Measurements from ENCODE around the gene DTHD1. TPM values are rescaled to one million over a fixed set of nuclear protein-coding genes. Genes with fewer than 3 reads are reported as not detected.

The DTHD1 gene
- total and polyA plus RNA-seq, 2 experiments from 2014 or later = not detected

GRCh38 chr4:36327400-36327799 lies 46.0 kb downstream of the DTHD1 start:
- H3K36me3 ChIP-seq (ENCODE audit: low read depth) = no peaks in the 10 kb centered on the region
- DNase-seq = no peak
- H3K4me1 ChIP-seq (ENCODE audit: insufficient read depth) = no peaks in the 10 kb centered on the region
- H3K27me3 ChIP-seq (replicated peaks; ENCODE audit: insufficient read depth) = no peaks in the 10 kb centered on the region
- H3K4me3 ChIP-seq = no peak overlapping the region
- H4K20me1 ChIP-seq (ENCODE audit: insufficient read depth) = no peaks in the 10 kb centered on the region
- no peaks in the 10 kb centered on the region for H3K9me3 ChIP-seq (ENCODE audit: low read depth)
- no peak overlapping the region for H3K4me2 ChIP-seq (ENCODE audit: unreplicated experiment)
- in situ Hi-C loops (cut with MboI) = loop anchor here (25.0 kb wide), 1 partner anchor 1060 kb away; no protein-coding TSS in a partner anchor
- TF ChIP-seq EZH2phosphoT487 (IDR thresholded peaks at IDR 0.05; ENCODE audit: insufficient read depth, low read depth) (no peak), EZH2 (IDR thresholded peaks at IDR 0.05; ENCODE audit: insufficient read depth, poor library complexity, severe bottlenecking) (no peak)
- H2AFZ ChIP-seq = no peak overlapping the region
- no peaks in the 10 kb centered on the region for H3F3A ChIP-seq (ENCODE audit: insufficient read depth)
- H3K9me2 ChIP-seq (ENCODE audit: insufficient read depth) = no peaks in the 10 kb centered on the region
- no peak overlapping the region for H3K27ac ChIP-seq
- H3K79me2 ChIP-seq (ENCODE audit: insufficient read depth) = no peaks in the 10 kb centered on the region
- 17 to 23% methylated on average over 5 of the region's 5 CpGs for WGBS, 2 experiments (ENCODE audit: low coverage in 1 of 2, low lambda C conversion rate in 2 of 2, missing lambda C conversion rate in 2 of 2)
- no peak overlapping the region for H3K9ac ChIP-seq

- no peaks in the 10 kb centered on the region for H3K9me3 ChIP-seq (ENCODE audit: low read depth)
- H3F3A ChIP-seq (ENCODE audit: insufficient read depth) = no peaks in the 10 kb centered on the region
- no peaks in the 10 kb centered on the region for H3K4me1 ChIP-seq (ENCODE audit: insufficient read depth)
- no peaks in the 10 kb centered on the region for H3K36me3 ChIP-seq (ENCODE audit: low read depth)
- no peaks in the 10 kb centered on the region for H3K79me2 ChIP-seq (ENCODE audit: insufficient read depth)
- no peak overlapping the region for H3K4me3 ChIP-seq
- TF ChIP-seq EZH2phosphoT487 (IDR thresholded peaks at IDR 0.05; ENCODE audit: insufficient read depth, low read depth) = no peak
- no peak for TF ChIP-seq EZH2 (IDR thresholded peaks at IDR 0.05; ENCODE audit: insufficient read depth, poor library complexity, severe bottlenecking)
- no peaks in the 10 kb centered on the region for H3K9me2 ChIP-seq (ENCODE audit: insufficient read depth)
- H3K27me3 ChIP-seq (replicated peaks; ENCODE audit: insufficient read depth) = no peaks in the 10 kb centered on the region
- DNase-seq = no peak
- H3K27ac ChIP-seq = no peak overlapping the region
- in situ Hi-C loops (cut with MboI) = loop anchor here (25.0 kb wide), 1 partner anchor 1059 kb away; no protein-coding TSS in a partner anchor
- no peak overlapping the region for H3K9ac ChIP-seq
- no peak overlapping the region for H3K4me2 ChIP-seq (ENCODE audit: unreplicated experiment)
- no peaks in the 10 kb centered on the region for H4K20me1 ChIP-seq (ENCODE audit: insufficient read depth)
- no peak overlapping the region for H2AFZ ChIP-seq
- 30 to 40% methylated on average over 9 of the region's 9 CpGs for WGBS, 2 experiments (ENCODE audit: low coverage in 1 of 2, low lambda C conversion rate in 2 of 2, missing lambda C conversion rate in 2 of 2)
Observed at GRCh38 chr4:36328130-36328529, 46.7 kb downstream of the DTHD1 start.

- in situ Hi-C loops (cut with MboI) = loop anchor here (25.0 kb wide), 1 partner anchor 1058 kb away; no protein-coding TSS in a partner anchor
- no peaks in the 10 kb centered on the region for H3F3A ChIP-seq (ENCODE audit: insufficient read depth)
- H2AFZ ChIP-seq = no peak overlapping the region
- H3K4me3 ChIP-seq = no peak overlapping the region
- H3K9ac ChIP-seq = no peak overlapping the region
- no peaks in the 10 kb centered on the region for H3K9me2 ChIP-seq (ENCODE audit: insufficient read depth)
- no peaks in the 10 kb centered on the region for H3K4me1 ChIP-seq (ENCODE audit: insufficient read depth)
- 3% methylated on average over 2 of the region's 2 CpGs for WGBS, 2 experiments (ENCODE audit: low coverage in 1 of 2, low lambda C conversion rate in 2 of 2, missing lambda C conversion rate in 2 of 2)
- DNase-seq = no peak
- H3K4me2 ChIP-seq (ENCODE audit: unreplicated experiment) = no peak overlapping the region
- H4K20me1 ChIP-seq (ENCODE audit: insufficient read depth) = no peaks in the 10 kb centered on the region
- H3K9me3 ChIP-seq (ENCODE audit: low read depth) = no peaks in the 10 kb centered on the region
- H3K36me3 ChIP-seq (ENCODE audit: low read depth) = no peaks in the 10 kb centered on the region
- no peak overlapping the region for H3K27ac ChIP-seq
- no peaks in the 10 kb centered on the region for H3K27me3 ChIP-seq (replicated peaks; ENCODE audit: insufficient read depth)
- TF ChIP-seq EZH2 (IDR thresholded peaks at IDR 0.05; ENCODE audit: insufficient read depth, poor library complexity, severe bottlenecking) (no peak), EZH2phosphoT487 (IDR thresholded peaks at IDR 0.05; ENCODE audit: insufficient read depth, low read depth) (no peak)
- no peaks in the 10 kb centered on the region for H3K79me2 ChIP-seq (ENCODE audit: insufficient read depth)
Observed at GRCh38 chr4:36329228-36329627, 47.8 kb downstream of the DTHD1 start.

GRCh38 chr4:36330796-36331195 lies 49.4 kb downstream of the DTHD1 start:
- WGBS, 2 experiments (ENCODE audit: low coverage in 1 of 2, low lambda C conversion rate in 2 of 2, missing lambda C conversion rate in 2 of 2) = 19% methylated on average over 1 of the region's 1 CpG
- H3K79me2 ChIP-seq (ENCODE audit: insufficient read depth) = no peaks in the 10 kb centered on the region
- H3K9me3 ChIP-seq (ENCODE audit: low read depth) = no peaks in the 10 kb centered on the region
- in situ Hi-C loops (cut with MboI) = loop anchor here (25.0 kb wide), 1 partner anchor 1057 kb away; no protein-coding TSS in a partner anchor
- H3K4me2 ChIP-seq (ENCODE audit: unreplicated experiment) = no peak overlapping the region
- no peaks in the 10 kb centered on the region for H4K20me1 ChIP-seq (ENCODE audit: insufficient read depth)
- no peaks in the 10 kb centered on the region for H3K9me2 ChIP-seq (ENCODE audit: insufficient read depth)
- no peaks in the 10 kb centered on the region for H3F3A ChIP-seq (ENCODE audit: insufficient read depth)
- H3K27me3 ChIP-seq (replicated peaks; ENCODE audit: insufficient read depth) = no peaks in the 10 kb centered on the region
- H3K9ac ChIP-seq = no peak overlapping the region
- H3K4me1 ChIP-seq (ENCODE audit: insufficient read depth) = no peaks in the 10 kb centered on the region
- DNase-seq = no peak
- no peaks in the 10 kb centered on the region for H3K36me3 ChIP-seq (ENCODE audit: low read depth)
- no peak overlapping the region for H3K27ac ChIP-seq
- H3K4me3 ChIP-seq = no peak overlapping the region
- no peak overlapping the region for H2AFZ ChIP-seq
- no peak for TF ChIP-seq EZH2 (IDR thresholded peaks at IDR 0.05; ENCODE audit: insufficient read depth, poor library complexity, severe bottlenecking)
- TF ChIP-seq EZH2phosphoT487 (IDR thresholded peaks at IDR 0.05; ENCODE audit: insufficient read depth, low read depth) = no peak
